Loucy (cell line): ENCODE results near the gene AJM1.

Experiments used
- H2AFZ ChIP-seq: fragments of 200-600 bp; sonication (generic); 2 replicates; pipeline ENCODE4 v1.6.0; 2016; ENCODE audit warnings: antibody characterized with exemption, mild to moderate bottlenecking, low read length, moderate library complexity
- H3F3A ChIP-seq: fragments of 200-600 bp; 2 replicates; pipeline ENCODE4 v1.6.0; 2016; ENCODE audit warnings: antibody characterized with exemption, low read depth, mild to moderate bottlenecking
- H3K27me3 ChIP-seq: fragments of 200-600 bp; sonication (generic); 2 replicates; pipeline ENCODE4 v1.6.1; 2014; ENCODE audit warnings: low read length, mild to moderate bottlenecking; ENCODE audit not compliant: insufficient read depth, poor library complexity, severe bottlenecking
- H3K36me3 ChIP-seq: fragments of 200-600 bp; sonication (generic); 2 replicates; pipeline ENCODE4 v1.6.1; 2016; ENCODE audit warnings: low read length; ENCODE audit not compliant: insufficient read depth
- H3K4me1 ChIP-seq: fragments of 200-600 bp; sonication (generic); 2 replicates; pipeline ENCODE4 v1.5.1; 2014; ENCODE audit warnings: low read length, mild to moderate bottlenecking; ENCODE audit not compliant: insufficient read depth, poor library complexity, severe bottlenecking
- H3K4me2 ChIP-seq: fragments of 200-600 bp; sonication (generic); 2 replicates; pipeline ENCODE4 v1.6.0; 2014; ENCODE audit warnings: antibody characterized with exemption, low read length, low read depth, mild to moderate bottlenecking; ENCODE audit not compliant: poor library complexity, severe bottlenecking
- H3K4me3 ChIP-seq: fragments of 200-600 bp; sonication (generic); 2 replicates; pipeline ENCODE4 v1.5.1; 2014; ENCODE audit warnings: low read length, mild to moderate bottlenecking, mixed read lengths; ENCODE audit not compliant: poor library complexity, severe bottlenecking
- H3K79me2 ChIP-seq: fragments of 200-600 bp; sonication (generic); 2 replicates; pipeline ENCODE4 v1.6.1; 2014; ENCODE audit warnings: low read length; ENCODE audit not compliant: insufficient read depth
- H3K9ac ChIP-seq: fragments of 200-600 bp; sonication (generic); 2 replicates; pipeline ENCODE4 v1.6.0; 2014; ENCODE audit warnings: mild to moderate bottlenecking, low read depth, low read length, moderate library complexity; ENCODE audit not compliant: poor library complexity, severe bottlenecking
- H3K9me2 ChIP-seq: fragments of 200-600 bp; sonication (generic); replicated peaks from 2 replicates; pipeline ENCODE4 v1.6.1; 2016; ENCODE audit warnings: low read depth, low read length, mixed read lengths
- H3K9me3 ChIP-seq: fragments of 200-600 bp; sonication (generic); 2 replicates; pipeline ENCODE4 v1.6.1; 2014; ENCODE audit warnings: mild to moderate bottlenecking, antibody characterized with exemption, low read length, low read depth; ENCODE audit not compliant: insufficient read depth
- H4K20me1 ChIP-seq: fragments of 200-600 bp; sonication (generic); 2 replicates; pipeline ENCODE4 v1.6.0; 2014; ENCODE audit warnings: antibody characterized with exemption, low read length, mild to moderate bottlenecking; ENCODE audit not compliant: insufficient read depth, poor library complexity, severe bottlenecking
- CTCF ChIP-seq: fragments of 200-600 bp; sonication (generic); conservative IDR thresholded peaks from 2 replicates; pipeline ENCODE4 v1.5.1; 2014; ENCODE audit warnings: mild to moderate bottlenecking, antibody characterized with exemption, low read length
- EZH2phosphoT487 ChIP-seq: fragments of 200-600 bp; IDR thresholded peaks from 2 replicates; pipeline ENCODE4 v1.6.1; 2018; ENCODE audit warnings: antibody characterized with exemption, mild to moderate bottlenecking, moderate library complexity, borderline replicate concordance

The AJM1 gene

DNA sequence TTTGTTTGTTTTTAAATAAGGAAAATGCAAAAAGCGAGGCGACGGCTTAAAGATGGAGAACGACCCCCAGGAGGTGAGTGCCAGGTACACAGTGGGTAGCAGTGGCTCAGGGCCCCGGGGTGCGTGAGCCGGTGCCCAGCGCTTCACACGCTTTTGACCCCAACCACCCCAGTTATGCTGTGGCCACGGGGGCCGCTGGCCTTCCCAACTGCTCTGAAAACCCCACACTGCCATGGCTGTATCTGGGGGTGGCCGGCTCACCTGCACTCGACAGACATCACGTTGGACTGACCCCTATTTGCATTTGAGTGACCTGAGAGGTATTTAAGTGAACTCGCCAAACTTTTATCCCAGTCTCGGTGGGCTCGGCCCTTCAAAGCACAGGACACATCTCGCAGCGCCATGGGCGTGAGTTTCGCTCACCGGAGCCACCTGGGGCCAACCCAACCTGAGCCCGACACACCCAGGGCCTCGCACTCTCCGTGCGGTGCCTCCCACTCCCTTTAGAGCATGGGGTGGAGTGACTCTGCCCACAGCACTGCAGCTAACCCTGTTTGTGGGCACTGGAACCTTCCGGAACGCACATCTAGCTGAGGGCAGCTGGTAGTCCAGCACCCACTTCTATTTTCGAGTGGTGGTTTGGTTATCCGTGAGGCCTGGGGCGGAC is 13.7 kb upstream of the AJM1 start:
- Histone ChIP-seq H3F3A (no peaks in the 10 kb centered on the region), H2AFZ (no peak overlapping the region), H3K9me3 (no peaks in the 10 kb centered on the region), H3K9ac (no peak overlapping the region), H3K27me3 (no peaks in the 10 kb centered on the region), H3K36me3 (peaks cover 40% of the 10 kb centered on the region; the same call in 1 of the 2 replicates), H3K4me1 (no peaks in the 10 kb centered on the region), H3K4me2 (no peak overlapping the region), H4K20me1 (no peaks in the 10 kb centered on the region), H3K79me2 (no peaks in the 10 kb centered on the region), H3K4me3 (no peak overlapping the region), H3K9me2 (no peaks in the 10 kb centered on the region)
- TF ChIP-seq EZH2phosphoT487 (no peak), CTCF (no peak)

DNA sequence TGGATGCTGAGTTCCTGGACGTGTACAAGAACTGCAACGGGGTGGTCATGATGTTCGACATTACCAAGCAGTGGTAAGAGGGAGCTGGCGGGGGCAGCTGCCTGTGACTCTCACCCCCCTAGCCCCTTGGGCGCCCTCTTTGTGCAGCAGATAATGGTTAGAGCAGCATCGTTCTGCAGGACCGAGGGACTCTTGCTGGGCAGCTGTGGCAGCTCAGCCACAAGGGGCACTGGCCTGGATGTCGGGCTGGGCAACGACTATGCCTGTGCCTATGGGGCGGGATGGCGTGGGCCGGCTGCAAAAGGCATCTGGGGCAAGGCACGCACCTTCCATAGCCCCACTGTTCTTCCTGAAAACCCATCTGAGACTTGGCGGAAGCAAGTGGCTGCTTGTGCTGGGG is 12.9 kb upstream of the AJM1 start:
- Histone ChIP-seq H3K4me2 (no peak overlapping the region), H3F3A (no peaks in the 10 kb centered on the region), H3K9me2 (no peaks in the 10 kb centered on the region), H4K20me1 (no peaks in the 10 kb centered on the region), H3K4me3 (no peak overlapping the region), H2AFZ (no peak overlapping the region), H3K9me3 (no peaks in the 10 kb centered on the region), H3K79me2 (no peaks in the 10 kb centered on the region), H3K4me1 (no peaks in the 10 kb centered on the region), H3K36me3 (peaks cover 36% of the 10 kb centered on the region; the same call in 1 of the 2 replicates), H3K27me3 (no peaks in the 10 kb centered on the region), H3K9ac (no peak overlapping the region)
- TF ChIP-seq CTCF (no peak), EZH2phosphoT487 (no peak)

DNA sequence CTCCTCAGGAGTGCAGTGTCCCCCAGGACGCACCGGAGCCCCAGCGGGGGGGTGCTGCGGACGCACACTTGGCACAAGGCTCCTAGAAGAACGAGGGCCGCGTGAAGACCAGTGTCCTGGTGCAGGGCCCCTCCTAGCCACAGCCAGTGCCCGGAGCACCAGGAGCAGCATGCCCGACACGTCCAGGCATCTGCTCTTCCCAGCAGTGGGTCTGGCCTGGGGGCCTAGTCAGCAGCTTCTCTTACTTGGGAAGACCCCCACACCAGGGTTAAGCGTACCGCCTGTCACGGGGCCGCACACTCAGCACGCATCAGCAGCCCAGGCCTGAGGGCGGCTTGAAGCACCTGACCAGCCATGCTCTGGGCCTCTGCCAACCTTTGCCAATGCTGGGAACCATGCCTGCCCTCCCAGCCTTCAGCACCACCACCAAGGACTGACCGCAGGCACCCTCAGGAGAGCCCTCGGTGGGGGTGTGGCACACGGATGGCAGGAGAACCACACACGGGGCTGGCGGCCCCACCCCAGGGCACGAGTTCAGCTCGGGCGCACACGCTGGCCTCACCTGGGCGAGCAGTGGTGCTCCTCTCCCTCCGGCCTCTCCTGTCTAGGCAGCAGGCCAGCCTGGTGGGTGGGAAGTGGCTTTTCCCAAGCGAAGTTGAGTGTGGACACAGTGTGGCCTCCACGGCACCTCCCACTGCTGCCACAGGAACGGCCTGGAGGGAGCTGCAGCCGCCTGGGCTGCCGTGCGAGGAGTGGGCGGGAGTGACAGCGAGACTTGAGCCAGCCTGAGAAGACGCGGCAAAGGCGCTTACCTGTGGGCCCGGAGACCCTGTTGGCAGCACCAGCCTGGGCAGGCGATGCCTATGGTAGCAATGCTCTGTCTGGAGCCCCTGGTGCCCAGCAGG is 12.0 kb upstream of the AJM1 start:
- Histone ChIP-seq H3K9me2 (no peaks in the 10 kb centered on the region), H3K9me3 (no peaks in the 10 kb centered on the region), H3K79me2 (no peaks in the 10 kb centered on the region), H3F3A (no peaks in the 10 kb centered on the region), H3K4me2 (no peak overlapping the region), H3K4me1 (no peaks in the 10 kb centered on the region), H3K36me3 (peaks cover 36% of the 10 kb centered on the region; the same call in 1 of the 2 replicates), H3K27me3 (no peaks in the 10 kb centered on the region), H3K4me3 (no peak overlapping the region), H4K20me1 (no peaks in the 10 kb centered on the region), H3K9ac (no peak overlapping the region), H2AFZ (no peak overlapping the region)
- no peak for TF ChIP-seq CTCF
- no peak for TF ChIP-seq EZH2phosphoT487
